HG03066 (cell line): ENCODE data around the gene FUZ.

ENCODE experiments used
- ATAC-seq: cut with Tn5 transposase; IDR thresholded peaks from one replicate; pipeline ENCODE4 v1.9.1; 2021; ENCODE audit warnings: low read depth; ENCODE audit not compliant: unreplicated experiment

The FUZ gene

DNA sequence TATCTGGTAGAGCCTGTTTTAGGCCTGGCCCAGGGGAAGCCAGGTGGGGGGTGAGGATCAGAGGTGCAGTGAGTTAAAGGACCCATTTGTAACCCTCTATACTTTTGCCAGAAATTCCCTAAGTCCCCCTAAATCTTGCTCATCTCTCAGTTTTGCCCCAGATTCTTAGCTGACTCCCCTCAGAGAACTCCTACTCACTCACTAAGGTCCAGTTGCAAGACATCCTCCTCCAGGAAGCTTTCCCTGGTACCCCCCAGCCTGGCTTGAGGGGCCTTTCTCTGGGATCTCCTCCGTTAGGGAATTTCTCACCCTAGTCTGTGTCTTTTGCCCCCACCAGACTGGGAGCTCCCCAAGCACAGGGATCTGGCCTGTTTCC is 51.9 kb downstream of the FUZ start:
- no peak for ATAC-seq

- ATAC-seq: no peak
Measured at GRCh38 chr19:49758292-49758691, 54.8 kb downstream of the FUZ start.
